ENCODE results near the gene GPR89A.
"Not testable (repeated sequence)": the region's sequence is repeated elsewhere in the genome, so short reads cannot be mapped to it uniquely, and the experiment has no call there.

DNA sequence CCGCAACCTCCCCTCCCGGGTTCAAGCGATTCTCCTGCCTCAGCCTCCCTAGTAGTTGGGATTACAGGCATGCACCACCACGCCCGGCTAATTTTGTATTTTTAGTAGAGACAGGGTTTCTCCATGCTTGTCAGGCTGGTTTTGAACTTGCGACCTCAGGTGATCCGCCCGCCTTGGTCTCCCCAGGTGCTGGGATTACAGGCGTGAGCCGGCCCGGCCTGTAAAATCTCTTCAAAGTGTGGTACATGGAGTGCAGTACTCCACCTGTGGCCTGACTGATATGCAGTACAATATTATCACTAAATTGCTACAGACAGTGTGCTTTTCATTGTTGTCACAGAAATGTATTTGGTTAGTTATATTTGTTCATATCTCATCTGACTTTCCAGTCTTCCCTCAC is 499 bp upstream of the GPR89A start:
- TF ChIP-seq, protein P1, sequence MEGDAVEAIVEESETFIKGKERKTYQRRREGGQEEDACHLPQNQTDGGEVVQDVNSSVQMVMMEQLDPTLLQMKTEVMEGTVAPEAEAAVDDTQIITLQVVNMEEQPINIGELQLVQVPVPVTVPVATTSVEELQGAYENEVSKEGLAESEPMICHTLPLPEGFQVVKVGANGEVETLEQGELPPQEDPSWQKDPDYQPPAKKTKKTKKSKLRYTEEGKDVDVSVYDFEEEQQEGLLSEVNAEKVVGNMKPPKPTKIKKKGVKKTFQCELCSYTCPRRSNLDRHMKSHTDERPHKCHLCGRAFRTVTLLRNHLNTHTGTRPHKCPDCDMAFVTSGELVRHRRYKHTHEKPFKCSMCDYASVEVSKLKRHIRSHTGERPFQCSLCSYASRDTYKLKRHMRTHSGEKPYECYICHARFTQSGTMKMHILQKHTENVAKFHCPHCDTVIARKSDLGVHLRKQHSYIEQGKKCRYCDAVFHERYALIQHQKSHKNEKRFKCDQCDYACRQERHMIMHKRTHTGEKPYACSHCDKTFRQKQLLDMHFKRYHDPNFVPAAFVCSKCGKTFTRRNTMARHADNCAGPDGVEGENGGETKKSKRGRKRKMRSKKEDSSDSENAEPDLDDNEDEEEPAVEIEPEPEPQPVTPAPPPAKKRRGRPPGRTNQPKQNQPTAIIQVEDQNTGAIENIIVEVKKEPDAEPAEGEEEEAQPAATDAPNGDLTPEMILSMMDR (IDR thresholded peaks at IDR 0.05), result not testable (repeated sequence)
- TF ChIP-seq POLR2A (IDR thresholded peaks at IDR 0.05), result not testable (repeated sequence)

Measured in body of pancreas (tissue), 4 donors.